G401 (cell line): ENCODE data around the gene SPEG. TPM values are rescaled to one million over a fixed set of nuclear protein-coding genes. Genes with fewer than 3 reads are reported as not detected.

ENCODE experiments used
- DNase-seq: peaks from one replicate; pipeline ENCODE4 v3.0.0-alpha.2; 2015; ENCODE audit warnings: low spot score
- in situ Hi-C: cut with HindIII; loops from 2 replicates; pipeline ENCODE4 v1.10.0; 2016; ENCODE audit warnings: low sequenced_read_pairs, mixed read lengths
- total RNA-seq: library from RNA; depleted of rRNA; stranded (reverse); fragments of >200 nt; shearing (Covaris generic); gene quantifications from 2 replicates; pipeline ENCODE4 v1.2.3, GENCODE V29; 2014

SPEG gene
- total RNA-seq, 1 experiment from 2014 or later = 11.1 TPM

DNA sequence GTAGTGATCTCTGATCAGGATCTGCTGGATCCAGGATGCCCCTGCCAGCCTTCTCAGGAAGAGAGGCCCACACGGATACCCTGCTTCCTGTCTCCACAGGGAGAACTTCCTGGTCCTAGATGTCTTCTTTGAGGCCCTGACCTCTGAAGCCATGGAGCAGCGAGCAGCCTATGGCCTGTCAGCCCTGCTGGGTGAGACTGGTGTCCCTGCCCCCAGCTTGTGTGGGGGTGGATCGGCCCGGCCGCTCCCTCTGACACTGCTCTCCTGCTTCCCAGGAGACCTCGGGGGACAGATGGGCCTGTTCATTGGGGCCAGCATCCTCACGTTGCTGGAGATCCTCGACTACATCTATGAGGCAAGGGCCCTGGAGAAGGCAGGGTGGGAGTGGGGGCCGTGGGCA is 102.3 kb downstream of the SPEG start:
- DNase-seq = no peak
- in situ Hi-C loops = no loop called here

DNA sequence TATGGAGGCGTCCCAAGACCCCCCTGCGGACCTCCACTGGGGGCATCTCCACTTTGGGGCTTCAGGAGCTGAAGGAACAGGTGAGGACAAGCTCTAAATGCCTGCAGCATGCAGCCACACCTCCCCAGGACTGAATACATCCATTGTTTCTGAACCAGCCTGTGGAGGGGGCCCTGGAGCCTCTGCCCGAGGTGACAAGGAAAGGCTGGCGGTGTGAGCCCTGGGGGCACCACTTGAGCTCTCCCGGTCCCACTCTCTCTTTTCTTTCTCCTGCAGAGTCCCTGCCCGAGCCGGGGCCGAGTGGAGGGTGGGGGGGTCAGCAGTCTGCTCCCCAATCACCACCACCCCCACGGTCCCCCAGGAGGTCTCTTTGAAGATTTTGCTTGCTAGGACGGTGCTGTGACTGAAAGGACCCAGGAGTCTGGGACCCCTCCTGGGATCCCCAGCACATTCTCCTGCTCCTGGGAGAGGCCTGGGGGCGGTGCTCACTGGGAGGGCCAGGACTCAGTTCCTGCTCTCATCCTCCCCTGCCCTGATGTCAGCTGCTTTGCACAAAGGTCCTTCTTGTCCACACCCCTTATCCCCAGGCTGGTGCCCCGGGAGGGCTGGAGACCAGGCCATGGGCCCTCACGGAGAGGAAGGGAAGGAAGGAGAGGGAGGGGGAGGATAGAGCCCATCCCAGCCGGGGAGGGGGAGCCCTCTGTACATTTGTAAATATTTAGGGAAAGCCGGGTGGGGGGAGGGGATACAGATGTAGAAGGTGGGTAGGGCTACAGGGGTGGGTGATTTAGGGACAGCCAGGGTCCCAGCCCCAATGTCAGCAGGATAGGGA is 103.2 kb downstream of the SPEG start:
- in situ Hi-C loops = no loop called here
- DNase-seq = no peak

- in situ Hi-C loops = no loop called here
- no peak for DNase-seq
Observed at GRCh38 chr2:219538504-219538951, 103.9 kb downstream of the SPEG start.

- in situ Hi-C loops = no loop called here
- no peak for DNase-seq
Observed at GRCh38 chr2:219538956-219539788, 104.5 kb downstream of the SPEG start.

GRCh38 chr2:219539926-219540678 is 105.5 kb downstream of the SPEG start:
- DNase-seq = no peak
- in situ Hi-C loops = no loop called here

- in situ Hi-C loops = no loop called here
- DNase-seq = no peak
Observed at GRCh38 chr2:219540784-219541504, 106.3 kb downstream of the SPEG start.

GRCh38 chr2:219541611-219542180 is 107.1 kb downstream of the SPEG start:
- in situ Hi-C loops = no loop called here
- DNase-seq = peak; percentile 83

DNA sequence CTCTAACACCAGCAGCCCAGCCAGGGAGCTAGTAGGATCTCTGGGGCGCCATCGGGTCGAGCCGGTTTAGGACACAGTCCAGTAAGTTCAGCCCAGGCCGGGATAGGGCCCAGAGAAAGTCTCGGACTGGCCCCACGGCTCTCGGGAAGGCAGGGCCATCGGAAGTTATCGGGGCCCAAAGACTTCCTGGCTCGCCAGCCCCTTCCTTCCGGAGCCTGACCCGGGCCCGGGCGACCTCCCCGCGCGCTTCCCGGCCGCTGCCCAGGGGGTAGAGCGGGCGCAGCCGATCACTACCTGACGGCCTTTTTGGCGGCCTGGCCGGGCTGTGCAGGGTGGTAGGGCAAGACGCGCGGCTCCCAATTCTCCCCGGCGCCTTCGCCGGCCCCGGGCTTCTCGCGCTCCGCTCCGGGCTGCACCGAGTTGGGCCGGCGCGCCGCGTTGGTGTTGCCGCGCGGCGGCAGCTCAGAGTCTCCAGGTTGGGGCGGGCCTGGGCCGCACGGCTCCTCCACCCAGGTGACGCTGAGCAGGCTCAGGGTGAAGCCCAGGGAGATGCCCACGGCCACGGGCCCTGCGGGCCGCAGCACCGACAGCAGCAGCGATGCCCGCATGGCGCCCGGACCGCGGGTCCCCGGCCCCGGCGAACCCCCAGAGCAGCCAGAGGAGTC is 108.4 kb downstream of the SPEG start:
- peak; percentile 56 for DNase-seq

GRCh38 chr2:219543596-219544358 is 109.1 kb downstream of the SPEG start, which contains the start of the genes CHPF and TMEM198:
CHPF (minus strand) TSS chr2:219543809; CDS start chr2:219543538, 271 bp downstream.
TMEM198 (plus strand) TSS chr2:219544028; CDS start chr2:219544728, 700 bp downstream.
- in situ Hi-C loops = no loop called here
- peak; percentile 96 for DNase-seq

More for the DNA sequence above, 108.4 kb downstream of the SPEG start:
- in situ Hi-C loops = no loop called here

DNA sequence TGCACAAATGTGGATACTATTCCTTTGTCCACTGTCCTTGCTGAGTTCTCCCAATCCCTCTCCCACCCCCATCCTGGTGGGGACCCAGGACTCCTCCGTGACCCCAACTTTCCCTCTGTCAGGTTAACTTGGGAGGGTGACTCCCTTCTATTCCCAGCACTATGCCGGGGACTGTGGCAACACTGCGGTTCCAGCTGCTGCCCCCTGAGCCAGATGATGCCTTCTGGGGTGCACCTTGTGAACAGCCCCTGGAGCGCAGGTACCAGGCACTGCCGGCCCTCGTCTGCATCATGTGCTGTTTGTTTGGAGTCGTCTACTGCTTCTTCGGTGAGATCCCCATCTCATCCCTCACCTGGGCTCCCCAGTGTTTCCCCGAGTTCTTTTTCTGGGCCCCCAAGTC is 109.9 kb downstream of the SPEG start:
- no peak for DNase-seq
- in situ Hi-C loops = no loop called here

GRCh38 chr2:219545295-219545942 is 110.8 kb downstream of the SPEG start:
- DNase-seq = no peak
- in situ Hi-C loops = no loop called here

DNA sequence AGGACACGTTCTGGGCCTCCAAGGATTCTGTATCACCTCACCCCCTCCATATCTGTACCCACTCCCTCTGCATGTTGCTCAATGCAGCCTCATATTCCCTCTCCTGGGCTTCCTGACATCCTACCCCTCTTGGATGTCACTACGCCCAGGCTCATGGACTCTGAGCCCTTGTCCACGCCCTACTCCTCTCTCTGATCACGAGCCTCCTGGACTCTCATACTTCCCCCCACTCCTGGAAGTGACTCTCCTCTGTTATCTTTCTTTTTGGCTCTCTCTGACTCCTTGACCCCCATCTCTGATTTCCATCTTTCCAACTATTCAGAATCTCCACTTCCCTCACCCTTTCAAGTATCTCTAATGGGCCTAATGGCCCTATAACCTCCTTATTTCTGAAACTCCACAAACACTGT is 111.3 kb downstream of the SPEG start:
- DNase-seq = no peak
- in situ Hi-C loops = no loop called here

- DNase-seq = no peak
- in situ Hi-C loops = no loop called here
Observed at GRCh38 chr2:219547621-219548020, 113.0 kb downstream of the SPEG start.
